Heart right ventricle (tissue), 16 donors: ENCODE results near the gene RAB37. TPM values are rescaled to one million over a fixed set of nuclear protein-coding genes. Genes with fewer than 3 reads are reported as not detected.
A peak's percentile ranks its signal among the peaks of the same experiment; 100 is the strongest.

Source experiments
- ATAC-seq, 8 donors: fragments of 200-7000 bp; cut with Tn5 transposase; one replicate each; pipeline ENCODE4 v1.9.1; 2020; ENCODE audit warnings: mild to moderate bottlenecking in 8 of 8, moderate library complexity in 8 of 8, moderate number of reproducible peaks in 1 of 8
- DNase-seq, 2 donors: peaks; one replicate each; pipeline ENCODE4 v3.0.0-alpha.2; 2020
- H3K27ac ChIP-seq, 10 donors: fragments of 200-600 bp; sonication (generic) in 2 of 10; one replicate each; pipeline versions ENCODE4 v1.5.0 to v1.8.0; 2020 to 2022; ENCODE audit warnings: mild to moderate bottlenecking in 3 of 10
- H3K27me3 ChIP-seq, 7 donors: fragments of 200-600 bp; one replicate each; pipeline ENCODE4 v1.8.0; 2021 to 2022; ENCODE audit warnings: mild to moderate bottlenecking in 2 of 7
- H3K36me3 ChIP-seq, 9 donors: fragments of 200-600 bp; sonication (generic) in 1 of 9; one replicate each; pipeline versions ENCODE4 v1.5.0 to v1.8.0; 2020 to 2022; ENCODE audit warnings: mild to moderate bottlenecking in 2 of 9
- H3K4me1 ChIP-seq, 9 donors: fragments of 200-600 bp; sonication (generic) in 1 of 9; one replicate each; pipeline versions ENCODE4 v1.5.0 to v1.8.0; 2020 to 2022; ENCODE audit warnings: mild to moderate bottlenecking in 4 of 9
- H3K4me3 ChIP-seq, 10 donors: fragments of 200-600 bp; sonication (generic) in 2 of 10; one replicate each; pipeline versions ENCODE4 v1.5.0 to v1.8.0; 2020 to 2022; ENCODE audit warnings: mild to moderate bottlenecking in 7 of 10, moderate library complexity in 2 of 10
- H3K9me3 ChIP-seq, 11 donors: fragments of 200-600 bp in 10 of 11; sonication (generic) in 2 of 11; one replicate each; pipeline versions ENCODE4 v1.5.0 to v1.8.0; 2013 to 2022; ENCODE audit warnings: mild to moderate bottlenecking in 2 of 11, control low read depth in 1 of 11, moderate library complexity in 1 of 11
- WGBS, 2 donors: extraction: QIAGEN DNeasy Blood & Tissue Kit; methylation state at CpG; one replicate each; pipeline ENCODE4 v1.1.7; 2013; ENCODE audit warnings: inconsistent platforms in 1 of 2; 5-methylcytosine and 5-hydroxymethylcytosine counted together
- intact Hi-C, 10 donors: fragments of 100-400 bp; cut with DNase I; formaldehyde crosslinking; loops; one replicate each; pipeline versions ENCODE4 v1.11.1 to v1.14.2; 2022
- polyA plus RNA-seq, 2 donors: library from polyadenylated mRNA; stranded (reverse); fragments of 200-250 nt; gene quantifications; one replicate each; pipeline ENCODE4 v1.2.3, GENCODE V29; 2013
- total RNA-seq, 10 donors: library from RNA; stranded (reverse); fragmentation: NEBNext Ultra II Directional in 3 of 10; extraction: Animal tissue kit (Norgen Biotek cat#: 25700) in 3 of 10; gene quantifications; one replicate each; pipeline versions ENCODE4 v1.2.1 to v1.2.4, GENCODE V29; 2021 to 2023
- TF ChIP-seq, protein P1 (sequence below), 9 donors: fragments of 200-600 bp; sonication (generic) in 2 of 9; IDR thresholded peaks; one replicate each; pipeline versions ENCODE4 v1.5.0 to v1.8.0; 2021 to 2022; ENCODE audit warnings: antibody characterized with exemption in 9 of 9, mild to moderate bottlenecking in 5 of 9, moderate library complexity in 1 of 9
- donor health status: Arrhythmogenic right ventricular cardiomyopathy.
- donor health status: ischemic (EF 13 %, LVEDD 7.1; RV severe dilation, severe dysfunction).
- donor health status: healthy with polysubstance abuse.
- donor health status: DM: no; HTN: yes; CAD: no.
- donor health status: DM: no; HTN: no; CAD: no.
- donor health status: ischemic (EF 25% LVEDD 6.9; RV normal size, moderate dysfunction).
- donor health status: ischemic (EF 25% LVEDD 5.7; RV mildly dilated, moderate dysfunction).
- donor health status: healthy.
- donor health status: DM: yes; HTN: yes; CAD: no.
- donor health status: Ischemic cardiomyopathy.
- donor health status: ischemic (EF 35%, LVEDD 5.7; RV mildly dilated, moderate dysfunction).
- donor health status: nonischemic (EF 11% LVEDD 7.7; RV severe dilation, severe dysfunction).
- donor health status: DM: yes; HTN: yes; CAD: no.
- donor health status: PGD.
- donor health status: ischemic (EF 29% LVEDD 5.4; RV normal size, mild dysfunction).
- donor health status: nonischemic (EF 23%, LVEDD 6.1; RV moderate dilation, normal function).

The RAB37 gene
- total and polyA plus RNA-seq, 12 donors = 0.93 to 2.8 (median 1.6) TPM

DNA sequence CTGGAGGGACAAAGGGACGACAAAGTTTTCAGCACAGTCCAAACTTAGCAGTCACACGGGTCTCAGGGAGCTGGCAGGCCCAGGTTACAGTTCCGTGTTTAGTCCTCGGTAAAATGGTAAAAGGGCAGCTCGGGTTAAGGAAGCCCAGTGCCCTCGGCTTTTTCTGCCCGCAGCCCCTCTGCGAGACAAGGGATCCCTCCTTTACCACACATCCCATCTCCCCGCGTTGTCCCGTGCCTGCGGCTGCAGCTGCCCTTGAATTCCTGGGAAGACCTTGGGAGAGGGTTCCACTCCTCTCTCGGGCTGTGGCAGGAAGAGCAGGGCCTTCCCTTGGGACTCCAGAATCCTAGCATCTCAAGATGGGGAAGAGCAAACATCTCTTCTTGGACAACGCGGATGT, 7.2 kb upstream of the RAB37 start:
- no peaks in the 10 kb centered on the region for H3K36me3 ChIP-seq
- intact Hi-C loops = loop anchor here in 2 of 10 donors (10.0 kb wide), 2 partner anchors 75 to 165 kb away; partner anchors contain the start of gene CD300H (in 1 of the 2)
- H3K27me3 ChIP-seq = peaks cover 0 to 28% (median 12%) of the 10 kb centered on the region in 7 donors
- 76 to 83% methylated on average over 15 of the region's 15 CpGs for WGBS, 2 donors
- no peak for ATAC-seq
- H3K9me3 ChIP-seq = no peaks in the 10 kb centered on the region
- peaks cover 0 to 17% (median 0%) of the 10 kb centered on the region in 9 donors for H3K4me1 ChIP-seq
- no peak overlapping the region for H3K4me3 ChIP-seq
- DNase-seq = no peak
- no peak overlapping the region for H3K27ac ChIP-seq
- TF ChIP-seq, protein P1, sequence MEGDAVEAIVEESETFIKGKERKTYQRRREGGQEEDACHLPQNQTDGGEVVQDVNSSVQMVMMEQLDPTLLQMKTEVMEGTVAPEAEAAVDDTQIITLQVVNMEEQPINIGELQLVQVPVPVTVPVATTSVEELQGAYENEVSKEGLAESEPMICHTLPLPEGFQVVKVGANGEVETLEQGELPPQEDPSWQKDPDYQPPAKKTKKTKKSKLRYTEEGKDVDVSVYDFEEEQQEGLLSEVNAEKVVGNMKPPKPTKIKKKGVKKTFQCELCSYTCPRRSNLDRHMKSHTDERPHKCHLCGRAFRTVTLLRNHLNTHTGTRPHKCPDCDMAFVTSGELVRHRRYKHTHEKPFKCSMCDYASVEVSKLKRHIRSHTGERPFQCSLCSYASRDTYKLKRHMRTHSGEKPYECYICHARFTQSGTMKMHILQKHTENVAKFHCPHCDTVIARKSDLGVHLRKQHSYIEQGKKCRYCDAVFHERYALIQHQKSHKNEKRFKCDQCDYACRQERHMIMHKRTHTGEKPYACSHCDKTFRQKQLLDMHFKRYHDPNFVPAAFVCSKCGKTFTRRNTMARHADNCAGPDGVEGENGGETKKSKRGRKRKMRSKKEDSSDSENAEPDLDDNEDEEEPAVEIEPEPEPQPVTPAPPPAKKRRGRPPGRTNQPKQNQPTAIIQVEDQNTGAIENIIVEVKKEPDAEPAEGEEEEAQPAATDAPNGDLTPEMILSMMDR (IDR thresholded peaks at IDR 0.05) = no peak

DNA sequence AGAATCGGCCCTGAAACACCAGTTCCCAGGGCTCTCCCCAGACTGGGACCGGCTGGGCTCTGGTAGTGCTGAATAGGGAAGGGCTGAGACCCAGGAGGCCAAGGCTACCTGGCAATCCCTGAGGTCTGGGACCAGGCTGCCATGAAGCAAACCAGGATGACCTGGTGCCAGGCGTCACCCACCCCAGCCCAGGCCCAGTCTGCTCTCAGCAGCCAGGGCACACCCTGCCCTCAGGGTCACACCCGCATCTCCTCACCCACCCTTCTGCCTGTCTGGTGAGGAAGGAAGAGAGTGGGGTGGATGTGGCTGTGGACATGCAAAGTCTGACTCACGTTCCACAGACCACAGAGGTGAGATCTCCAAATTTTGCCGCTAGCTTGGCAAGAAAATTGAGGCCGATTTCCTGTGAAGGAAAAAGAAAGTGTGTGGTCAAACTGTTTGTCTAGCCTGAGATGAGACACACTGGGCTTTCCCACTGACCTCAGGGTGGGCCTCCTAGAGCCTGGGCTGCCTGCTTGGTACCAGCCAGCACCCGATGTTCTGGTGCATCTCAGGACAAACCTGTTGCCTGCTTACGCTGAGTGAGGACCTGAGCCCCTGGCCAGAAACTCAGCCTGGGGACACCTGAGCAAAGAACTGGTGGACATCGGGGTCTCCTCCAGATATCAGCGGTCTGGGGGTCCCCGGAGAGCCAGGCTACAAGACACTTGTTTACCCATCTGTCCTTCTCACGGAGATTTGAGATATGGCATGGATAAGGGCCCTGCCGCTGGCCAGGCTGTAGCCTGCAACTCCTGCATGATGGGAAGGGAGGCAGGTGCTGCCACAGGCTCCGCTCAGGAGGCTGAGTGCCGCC, 6.3 kb upstream of the RAB37 start:
- 77 to 78% methylated on average over 16 of the region's 16 CpGs for WGBS, 2 donors
- peaks cover 0 to 17% (median 0%) of the 10 kb centered on the region in 9 donors for H3K4me1 ChIP-seq
- ATAC-seq (peak in 2 of 8 donors; percentile 32 to 42), DNase-seq (no peak)
- intact Hi-C loops = loop anchor here in 2 of 10 donors (10.0 kb wide), 2 partner anchors 76 to 166 kb away; partner anchors contain the start of gene CD300H (in 1 of the 2)
- H3K4me3 ChIP-seq = no peak overlapping the region
- H3K36me3 ChIP-seq = no peaks in the 10 kb centered on the region
- H3K9me3 ChIP-seq = no peaks in the 10 kb centered on the region
- TF ChIP-seq, protein P1 (IDR thresholded peaks at IDR 0.05) = no peak
- H3K27me3 ChIP-seq = peaks cover 0 to 31% (median 12%) of the 10 kb centered on the region in 7 donors
- peak overlapping the region in 1 of 10 donors; percentile 34 for H3K27ac ChIP-seq

DNA sequence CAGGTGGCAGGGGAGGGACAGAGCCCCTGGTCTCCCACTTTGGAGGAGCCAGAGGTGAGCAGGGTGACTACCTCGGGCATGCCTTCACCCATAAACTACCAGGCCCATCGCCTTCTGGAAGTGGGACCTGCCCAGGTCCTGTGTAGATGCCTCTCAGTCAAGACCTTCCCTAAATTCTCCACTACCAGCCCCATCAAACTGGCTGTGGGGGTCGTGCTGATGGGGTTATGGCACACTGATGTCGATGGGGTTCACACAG, 5.8 kb upstream of the RAB37 start:
- ATAC-seq = no peak
- Histone ChIP-seq H3K27me3 (peaks cover 0 to 32% (median 14%) of the 10 kb centered on the region in 7 donors), H3K4me1 (peaks cover 0 to 22% (median 2%) of the 10 kb centered on the region in 9 donors), H3K36me3 (no peaks in the 10 kb centered on the region), H3K27ac (no peak overlapping the region), H3K4me3 (no peak overlapping the region), H3K9me3 (no peaks in the 10 kb centered on the region)
- TF ChIP-seq, protein P1 (IDR thresholded peaks at IDR 0.05) = no peak
- intact Hi-C loops = loop anchor here in 2 of 10 donors (10.0 kb wide), 2 partner anchors 76 to 166 kb away; partner anchors contain the start of gene CD300H (in 1 of the 2)
- no peak for DNase-seq
- WGBS, 2 donors = 65 to 74% methylated on average over 4 of the region's 4 CpGs

DNA sequence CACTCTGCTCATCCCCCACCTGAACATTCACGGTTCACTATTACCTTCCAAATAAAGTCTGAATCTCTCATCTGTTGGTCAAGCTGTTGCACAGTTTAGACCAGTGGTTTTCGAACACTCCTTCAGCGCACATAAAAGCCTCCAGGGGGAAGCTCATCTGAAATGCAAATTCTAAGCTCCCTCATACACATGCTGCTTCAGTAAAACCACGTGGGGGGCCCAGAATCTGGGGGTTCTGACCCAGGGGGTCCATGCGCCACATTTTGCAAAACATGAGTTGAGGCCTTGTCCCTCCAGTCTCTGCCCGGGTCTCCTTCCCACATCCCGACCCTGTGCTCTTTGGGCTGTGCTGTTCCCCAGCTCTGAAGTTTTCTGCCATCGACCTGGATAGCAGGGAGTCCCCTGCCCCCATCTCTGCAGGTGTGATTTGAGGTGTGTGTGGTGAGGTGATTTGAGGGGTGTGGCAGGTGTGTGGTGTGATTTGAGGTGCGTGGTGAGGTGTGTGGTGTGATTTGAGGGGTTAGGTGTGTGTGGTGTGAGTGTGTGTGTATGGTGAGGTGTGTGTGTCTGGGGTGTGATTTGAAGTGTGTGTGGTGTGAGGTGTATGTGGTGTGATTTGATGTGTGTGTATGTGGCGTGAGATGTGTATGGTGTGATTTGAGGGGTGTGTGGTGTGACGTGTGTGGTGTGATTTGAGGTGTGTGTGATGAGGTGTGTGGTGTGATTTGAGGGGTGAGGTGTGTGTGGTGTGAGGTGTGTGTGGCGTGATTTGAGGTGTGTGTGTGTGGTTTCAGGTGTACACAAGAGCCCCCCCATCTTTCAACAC, 4.8 kb upstream of the RAB37 start:
- TF ChIP-seq, protein P1 (IDR thresholded peaks at IDR 0.05) = no peak
- 74 to 80% methylated on average over 12 of the region's 12 CpGs for WGBS, 2 donors
- H3K36me3 ChIP-seq = no peaks in the 10 kb centered on the region
- peaks cover 0 to 41% (median 24%) of the 10 kb centered on the region in 7 donors for H3K27me3 ChIP-seq
- no peaks in the 10 kb centered on the region for H3K9me3 ChIP-seq
- H3K4me3 ChIP-seq = no peak overlapping the region
- peaks cover 0 to 32% (median 12%) of the 10 kb centered on the region in 9 donors for H3K4me1 ChIP-seq
- intact Hi-C loops = loop anchor here in 2 of 10 donors (10.0 kb wide), 2 partner anchors 77 to 167 kb away; partner anchors contain the start of gene CD300H (in 1 of the 2)
- DNase-seq (no peak), ATAC-seq (no peak)
- H3K27ac ChIP-seq = no peak overlapping the region
